ENCODE data around the gene ZNF740. TPM values are rescaled to one million over a fixed set of nuclear protein-coding genes. Genes with fewer than 3 reads are reported as not detected.

ZNF740 gene
- total and polyA plus RNA-seq, 2 of the 8 experiments (the other 6 are each of a cell fraction or from before 2014, with no cell fraction given): 8.2 to 40.0 TPM

DNA sequence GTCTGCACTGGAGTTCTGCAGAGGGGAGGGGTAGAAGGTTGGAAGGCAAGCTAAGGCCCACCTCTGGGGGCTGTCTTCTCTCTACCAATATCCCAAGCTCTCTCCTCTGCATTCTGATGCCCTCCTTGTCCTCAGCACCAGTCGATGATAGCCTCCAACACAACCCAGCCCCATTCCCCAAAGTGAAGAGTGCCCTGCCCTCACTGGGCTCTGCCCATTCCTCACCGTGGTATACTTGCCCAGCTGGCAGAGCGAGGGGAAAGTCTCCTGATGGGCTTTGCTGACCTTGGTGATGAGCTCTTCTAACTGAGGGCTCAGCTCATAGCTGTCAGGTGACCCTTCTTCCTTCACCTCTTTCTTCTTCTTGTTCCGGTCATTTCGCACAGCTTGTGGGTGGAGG is 33.7 kb downstream of the ZNF740 start (continued):
- no peak for TF ChIP-seq CHD7 (IDR thresholded peaks at IDR 0.05; ENCODE audit: insufficient replicate concordance, low read length)
- TF ChIP-seq TAF1 (IDR thresholded peaks at IDR 0.05; ENCODE audit: low read depth, low read length): no peak
- no peak for TF ChIP-seq SIX5 (IDR thresholded peaks at IDR 0.05; ENCODE audit: low read depth, low read length)
- TF ChIP-seq, protein P1, sequence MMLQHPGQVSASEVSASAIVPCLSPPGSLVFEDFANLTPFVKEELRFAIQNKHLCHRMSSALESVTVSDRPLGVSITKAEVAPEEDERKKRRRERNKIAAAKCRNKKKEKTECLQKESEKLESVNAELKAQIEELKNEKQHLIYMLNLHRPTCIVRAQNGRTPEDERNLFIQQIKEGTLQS (IDR thresholded peaks at IDR 0.05; ENCODE audit: insufficient read depth, low read depth, low read length): no peak
- TF ChIP-seq ASH2L (IDR thresholded peaks at IDR 0.05; ENCODE audit: low read length): no peak
- no peak for TF ChIP-seq CEBPB (IDR thresholded peaks at IDR 0.05; ENCODE audit: low read depth, low read length)
- TF ChIP-seq SRF (IDR thresholded peaks at IDR 0.05; ENCODE audit: low read depth, low read length): no peak
- TF ChIP-seq POLR2A (IDR thresholded peaks at IDR 0.05; ENCODE audit: control extremely low read depth in 1 of 2, low read depth in 2 of 2, low read length in 2 of 2): no peak
- TF ChIP-seq FOSL1 (IDR thresholded peaks at IDR 0.05; ENCODE audit: insufficient read depth, low read depth, low read length): no peak
- TF ChIP-seq POU5F1 (IDR thresholded peaks at IDR 0.05; ENCODE audit: low read depth, low read length): no peak
- no peak for TF ChIP-seq GTF2F1 (IDR thresholded peaks at IDR 0.05; ENCODE audit: borderline replicate concordance, low read depth, low read length)
- TF ChIP-seq SIN3A (conservative IDR thresholded peaks at IDR 0.05 in 1 of 2, IDR thresholded peaks at IDR 0.05 in 1 of 2; ENCODE audit: low read depth in 1 of 2, low read length in 2 of 2): no peak
- no peak for TF ChIP-seq TEAD4 (IDR thresholded peaks at IDR 0.05; ENCODE audit: low read depth, low read length)
